ENCODE results near the gene DCTN5.
"Not testable (repeated sequence)": the region's sequence is repeated elsewhere in the genome, so short reads cannot be mapped to it uniquely, and the experiment has no call there.

Gene DCTN5

DNA sequence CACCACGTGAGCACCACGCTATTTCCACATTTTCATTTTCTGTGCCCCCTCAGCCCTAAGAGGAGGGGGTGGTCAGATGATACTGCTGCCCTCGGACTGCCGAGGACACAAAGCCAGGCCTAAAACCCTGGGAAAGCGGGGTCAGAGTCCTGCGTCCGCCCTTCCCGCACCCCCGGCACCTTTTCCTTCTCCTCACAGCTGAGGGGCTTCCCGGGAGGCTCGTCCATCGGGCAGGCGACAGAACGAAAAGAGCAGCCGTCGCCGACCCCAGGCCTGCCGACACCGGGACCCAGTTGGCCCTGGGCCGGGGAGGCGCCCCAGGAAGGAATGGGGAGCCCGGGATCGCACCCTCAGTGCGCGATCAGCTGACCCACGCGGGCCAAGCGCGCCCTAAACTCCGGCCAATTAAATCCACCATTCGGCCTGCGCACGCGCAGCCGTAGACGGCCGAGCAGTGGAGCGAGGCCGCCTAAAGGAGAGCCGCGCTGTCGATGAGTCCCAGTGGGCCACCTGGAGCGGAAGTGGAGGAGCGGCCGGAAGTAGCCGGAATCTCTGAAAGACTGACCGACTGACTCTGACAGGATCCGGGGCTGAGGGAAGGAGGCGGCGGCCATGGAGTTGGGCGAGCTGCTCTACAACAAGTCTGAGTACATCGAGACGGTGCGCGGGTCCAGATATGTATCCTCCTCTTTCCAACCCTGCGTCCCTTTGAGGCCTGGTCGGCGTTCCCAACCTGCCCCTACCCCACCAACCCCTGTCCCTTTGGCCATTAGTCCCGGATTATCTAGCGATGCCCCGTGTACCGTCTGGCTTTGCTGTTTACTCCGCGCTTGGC lies at the start of gene DCTN5, which contains the start of gene PALB2:
DCTN5 (plus strand) TSS at position 536 of the 835 bp plus-strand sequence; CDS start at position 613, 77 bp downstream.
PALB2 (minus strand) TSS at position 380 of the 835 bp plus-strand sequence; CDS start at position 227, 153 bp downstream.
- FAIRE-seq, result no peak

DNA sequence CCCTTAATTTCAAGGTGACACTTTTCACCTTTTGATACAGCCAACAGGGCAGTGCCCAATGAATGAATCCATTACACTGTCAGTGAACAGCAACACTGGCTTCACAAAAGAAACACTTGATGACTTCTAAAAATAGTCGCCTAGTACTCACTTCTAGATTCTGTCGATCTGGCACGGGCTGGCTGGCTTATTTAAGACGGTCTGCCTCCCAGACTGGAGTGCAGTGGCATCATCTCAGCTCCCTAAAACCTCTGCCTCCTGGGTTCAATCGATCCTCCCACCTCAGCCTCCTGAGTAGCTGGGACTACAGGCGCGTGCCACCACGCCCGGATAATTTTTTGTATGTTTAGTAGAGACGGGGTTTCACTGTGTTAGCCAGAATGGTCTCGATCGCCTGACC lies 47.1 kb upstream of the DCTN5 start:
- FAIRE-seq, result no peak

DNA sequence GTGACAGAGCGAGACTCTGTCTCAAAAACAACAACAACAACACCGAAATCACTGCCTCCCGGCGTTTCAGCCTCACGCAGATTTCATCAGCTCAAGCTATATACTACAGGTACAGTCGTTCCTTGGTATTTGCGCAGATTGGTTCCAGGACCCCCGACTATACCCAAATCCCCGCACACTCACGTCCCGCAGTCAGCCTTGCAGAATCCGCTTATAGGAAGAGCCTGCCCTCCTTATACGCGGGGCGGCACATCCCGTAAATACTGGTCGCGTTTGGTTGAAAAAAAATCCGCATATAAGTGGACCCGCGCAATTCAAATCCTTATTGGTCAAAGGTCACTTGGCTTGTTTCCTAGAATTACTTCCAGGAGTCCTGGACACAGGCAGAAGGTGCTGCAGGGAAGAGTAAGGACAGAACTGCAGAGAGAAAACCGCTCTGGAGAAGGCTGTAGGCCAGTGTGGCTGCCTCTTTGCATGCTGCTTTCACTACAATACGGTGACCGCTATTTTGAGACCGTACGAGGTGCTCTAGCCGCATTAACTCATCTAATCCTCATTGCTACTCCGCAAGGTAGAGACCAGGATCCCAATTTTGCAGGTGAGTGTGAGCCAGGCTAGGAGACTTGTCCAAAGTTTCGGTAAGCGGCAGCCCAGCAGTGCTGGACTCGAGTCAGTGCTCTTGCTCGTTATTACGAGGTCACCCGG lies 45.9 kb upstream of the DCTN5 start:
- FAIRE-seq, result no peak

DNA sequence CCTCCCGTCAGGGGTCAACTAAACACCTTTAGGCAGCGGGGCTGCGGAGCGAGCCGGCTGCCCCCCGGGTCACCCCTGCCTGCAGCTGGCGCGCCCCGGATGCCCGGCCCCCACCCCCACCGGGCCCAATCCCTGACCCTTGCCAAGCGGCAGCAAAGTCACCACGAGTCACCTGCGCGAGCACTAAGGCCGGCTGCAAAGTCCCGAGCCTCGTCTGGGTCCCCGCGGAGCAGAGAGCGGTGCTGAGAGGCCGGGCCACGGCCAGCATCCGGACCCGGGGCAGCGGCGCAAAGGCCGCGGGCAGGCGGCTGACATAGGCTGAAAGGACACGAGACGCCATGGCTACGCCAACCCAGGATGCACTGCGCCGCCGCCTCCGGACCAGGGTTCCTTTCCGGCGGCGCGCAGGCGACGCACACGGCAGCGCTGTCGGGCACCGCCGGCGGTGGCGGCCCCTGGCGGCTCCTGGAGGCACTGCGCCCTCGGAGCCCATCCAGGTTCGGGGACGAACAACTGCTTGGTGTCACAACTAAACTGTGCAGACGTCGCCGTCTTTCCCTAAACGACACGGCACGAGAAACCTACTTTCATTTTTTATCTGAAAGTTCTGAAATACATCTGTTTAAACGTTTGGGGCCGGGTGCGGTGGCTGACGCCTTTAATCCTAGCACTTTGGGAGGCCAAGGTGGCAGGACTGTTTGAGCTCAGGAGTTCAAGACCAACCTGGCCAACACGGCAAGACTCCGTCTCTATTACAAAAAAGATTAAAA lies 45.1 kb upstream of the DCTN5 start, which contains the start of gene NDUFAB1:
NDUFAB1 (minus strand) TSS at position 366 of the 770 bp plus-strand sequence; CDS start at position 340, 26 bp downstream.
- no peak for FAIRE-seq

DNA sequence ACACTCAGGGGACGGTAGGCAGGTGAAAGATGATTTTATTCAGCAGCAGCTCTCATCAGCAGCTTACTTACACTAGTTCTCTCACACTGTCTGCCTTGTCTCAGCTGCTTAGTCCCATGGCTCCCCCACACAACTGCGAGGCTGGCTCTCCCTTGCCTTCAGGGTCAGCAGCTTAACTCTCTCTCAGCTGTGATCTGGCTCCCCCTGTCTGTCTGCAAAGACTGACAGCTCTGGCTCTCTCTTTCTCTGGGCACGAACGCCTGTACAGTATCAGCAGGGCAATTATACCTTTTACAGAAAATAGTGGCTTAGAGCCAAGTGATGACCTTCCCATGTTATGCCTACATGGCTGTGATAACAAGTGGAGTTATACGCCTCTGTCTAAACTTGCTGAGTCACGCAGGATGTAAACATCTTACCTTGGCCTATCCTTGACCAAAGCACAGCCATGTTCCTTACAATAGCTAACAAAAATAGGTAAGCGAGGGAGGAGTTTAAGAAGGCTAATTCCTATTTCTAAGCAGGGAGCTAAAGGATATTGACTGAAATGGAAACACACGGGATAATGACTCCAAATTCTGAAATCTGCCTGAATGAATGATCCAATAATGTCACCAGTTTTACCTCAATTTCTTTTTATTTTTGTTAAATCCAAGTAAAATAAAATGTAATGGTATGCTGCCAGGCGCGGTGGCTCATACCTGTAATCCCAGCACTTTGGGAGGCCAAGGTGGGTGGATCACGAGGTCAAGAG lies 44.1 kb upstream of the DCTN5 start:
- FAIRE-seq, result no peak

DNA sequence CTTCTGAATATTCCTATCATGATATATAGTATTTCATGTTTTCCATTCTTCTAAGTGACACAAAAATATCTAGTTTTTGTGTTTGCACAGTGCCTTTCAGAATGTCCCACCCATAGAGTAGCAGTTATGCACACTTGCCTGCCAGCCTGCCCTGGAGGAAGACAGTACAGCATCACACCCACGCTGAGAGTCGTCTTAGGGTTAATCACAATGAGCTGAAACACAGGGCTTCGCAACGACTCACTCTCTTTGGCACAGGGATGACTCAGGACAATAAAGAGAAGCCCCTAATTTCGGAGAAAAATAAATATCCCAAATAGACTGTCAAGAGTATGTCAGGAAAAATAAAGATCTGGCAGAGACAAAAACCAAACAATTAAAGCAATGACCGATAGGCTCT lies 33.5 kb upstream of the DCTN5 start:
- no peak for FAIRE-seq

DNA sequence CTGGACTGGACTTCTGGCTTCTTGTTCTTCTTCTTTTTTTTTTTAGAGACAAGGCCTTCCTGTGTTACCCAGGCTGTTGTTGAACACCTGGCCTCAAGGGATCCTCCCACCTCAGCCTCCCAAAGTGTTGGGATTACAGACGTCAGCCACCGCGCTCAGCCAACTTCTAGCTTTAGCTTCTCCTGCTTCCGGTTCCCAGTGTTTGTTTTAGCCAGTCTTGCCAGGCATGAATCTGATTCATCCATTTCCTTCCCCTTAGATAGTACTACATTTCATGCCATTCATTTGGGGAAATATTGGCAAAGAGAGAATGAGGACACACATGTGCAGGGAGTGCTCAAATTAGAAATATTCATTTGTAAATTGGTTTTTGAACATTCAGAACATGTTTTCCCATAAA lies 33.1 kb upstream of the DCTN5 start:
- FAIRE-seq, result no peak

DNA sequence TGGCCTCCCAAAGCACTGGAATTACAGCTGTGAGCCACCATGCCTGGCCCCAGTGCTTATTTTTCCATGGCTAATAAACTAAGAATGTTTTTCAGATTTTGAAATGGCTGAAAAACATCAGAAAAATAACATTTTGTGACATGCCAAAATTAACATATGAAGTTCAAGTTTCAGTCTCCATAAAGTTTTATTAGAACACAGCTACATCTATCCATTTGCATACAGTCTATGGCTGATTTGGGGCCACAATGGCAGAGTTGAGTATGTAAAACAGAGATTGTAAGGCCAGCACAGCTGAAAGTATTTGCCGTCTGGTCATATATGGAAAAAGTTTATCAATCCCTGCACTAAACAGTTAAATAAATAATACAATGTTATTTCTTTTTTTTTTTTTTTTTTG lies 31.3 kb upstream of the DCTN5 start:
- no peak for FAIRE-seq

DNA sequence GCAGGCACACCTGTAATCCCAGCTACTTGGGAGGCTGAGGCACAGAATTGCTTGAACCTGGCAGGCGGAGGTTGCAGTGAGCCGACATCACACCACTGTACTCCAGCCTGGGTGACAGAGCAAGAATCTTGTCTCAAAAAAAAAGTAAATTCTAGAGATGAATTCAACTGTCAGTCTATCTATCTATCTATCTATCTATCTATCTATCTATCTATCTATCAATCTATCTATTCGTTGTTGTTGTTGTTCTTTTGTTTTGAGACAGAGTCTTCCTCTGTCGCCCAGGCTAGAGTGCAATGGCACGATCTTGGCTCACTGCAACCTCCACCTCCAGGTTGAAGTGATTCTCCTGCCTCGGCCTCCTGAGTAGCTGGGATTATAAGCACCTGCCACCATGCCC lies 30.4 kb upstream of the DCTN5 start:
- FAIRE-seq, result not testable (repeated sequence)

DNA sequence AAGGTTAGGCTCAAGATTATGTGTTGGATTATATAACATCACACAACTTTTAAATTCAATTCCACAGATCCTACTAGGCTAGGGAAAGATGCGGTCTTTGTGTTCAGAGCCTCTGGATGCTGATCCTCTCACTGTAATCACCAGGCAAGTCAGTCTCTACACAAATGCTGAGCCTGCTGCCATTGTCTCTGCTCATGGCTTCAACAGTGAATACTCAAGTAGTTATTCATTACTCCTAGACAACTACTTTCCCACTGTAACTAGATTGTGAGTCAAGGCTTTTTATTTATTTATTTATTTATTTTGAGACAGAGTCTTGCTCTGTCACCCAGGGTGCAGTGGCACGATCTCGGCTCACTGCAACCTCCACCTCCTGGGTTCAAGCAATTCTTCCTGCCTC lies 29.3 kb upstream of the DCTN5 start:
- no peak for FAIRE-seq

DNA sequence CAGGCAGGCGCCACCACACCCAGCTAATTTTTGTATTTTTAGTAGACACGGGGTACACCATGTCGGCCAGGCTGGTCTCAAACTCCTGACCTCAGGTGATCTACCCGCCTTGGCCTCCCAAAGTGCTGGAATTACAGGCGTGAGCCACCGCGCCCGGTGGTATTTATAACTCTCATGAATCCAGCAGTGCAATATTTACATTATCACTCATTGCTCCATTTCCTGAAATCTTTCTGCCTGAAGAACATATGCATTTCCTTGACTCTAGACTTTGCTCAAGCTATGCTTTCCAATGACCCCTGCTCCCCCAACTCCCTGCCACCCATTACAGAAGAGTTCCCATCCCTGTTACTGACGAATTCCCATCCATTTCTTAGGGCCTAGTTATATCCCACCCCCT lies 25.5 kb upstream of the DCTN5 start:
- no peak for FAIRE-seq

DNA sequence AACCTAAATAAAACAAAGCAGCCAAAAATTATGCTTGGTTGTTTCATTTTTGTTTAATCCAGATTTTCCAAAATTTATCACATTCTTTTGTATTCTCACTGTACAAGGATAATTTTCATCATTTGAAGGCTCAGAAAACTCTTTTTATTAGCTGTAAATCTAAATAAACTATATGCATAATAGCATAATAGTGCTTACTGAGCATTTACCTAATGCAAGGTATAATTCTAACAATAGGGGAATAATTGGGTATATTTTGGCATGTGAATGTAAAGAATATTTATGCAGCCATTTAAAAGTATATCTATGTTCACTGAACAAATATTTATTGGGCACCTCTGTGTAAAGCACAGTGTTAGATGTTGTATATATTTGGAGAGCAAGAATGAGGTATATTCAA lies 17.2 kb upstream of the DCTN5 start:
- no peak for FAIRE-seq

DNA sequence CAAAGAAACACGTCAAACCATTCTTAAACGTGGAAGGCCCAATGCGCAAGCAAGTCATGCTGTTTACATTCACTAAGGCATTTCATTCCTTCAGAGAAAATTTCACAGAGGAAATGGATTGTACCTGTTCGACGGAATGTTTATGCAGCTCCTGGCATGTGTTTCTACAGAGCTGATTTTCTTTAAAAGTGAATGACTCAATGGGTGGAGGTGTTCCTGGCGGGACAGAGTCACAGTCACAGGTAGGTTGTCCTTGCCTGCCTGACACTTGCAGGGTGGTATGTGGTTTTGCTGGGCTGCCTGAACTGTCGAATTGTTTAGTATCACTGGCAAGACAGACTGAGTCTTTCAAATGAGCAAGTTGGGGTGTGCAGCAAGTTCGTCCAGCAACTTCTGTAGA lies 11.8 kb upstream of the DCTN5 start:
- FAIRE-seq, result no peak

DNA sequence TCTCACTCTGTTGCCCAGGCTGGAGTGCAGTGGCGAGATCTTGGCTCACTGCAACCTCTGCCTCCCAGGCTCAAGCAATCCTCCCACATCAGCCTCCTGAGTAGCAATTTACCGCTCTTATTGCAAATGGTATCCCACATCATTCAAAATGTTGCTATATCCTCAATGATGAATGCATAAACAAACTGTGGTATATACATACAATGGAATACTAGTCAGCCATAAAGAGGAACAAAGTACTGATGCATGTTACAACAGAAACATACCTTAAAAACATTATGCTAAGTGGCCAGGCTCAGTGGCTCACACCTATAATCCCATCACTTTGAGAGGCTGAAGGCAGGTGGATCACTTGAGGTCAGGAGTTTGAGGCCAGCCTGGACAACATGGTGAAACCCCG lies 9.4 kb upstream of the DCTN5 start:
- not testable (repeated sequence) for FAIRE-seq

DNA sequence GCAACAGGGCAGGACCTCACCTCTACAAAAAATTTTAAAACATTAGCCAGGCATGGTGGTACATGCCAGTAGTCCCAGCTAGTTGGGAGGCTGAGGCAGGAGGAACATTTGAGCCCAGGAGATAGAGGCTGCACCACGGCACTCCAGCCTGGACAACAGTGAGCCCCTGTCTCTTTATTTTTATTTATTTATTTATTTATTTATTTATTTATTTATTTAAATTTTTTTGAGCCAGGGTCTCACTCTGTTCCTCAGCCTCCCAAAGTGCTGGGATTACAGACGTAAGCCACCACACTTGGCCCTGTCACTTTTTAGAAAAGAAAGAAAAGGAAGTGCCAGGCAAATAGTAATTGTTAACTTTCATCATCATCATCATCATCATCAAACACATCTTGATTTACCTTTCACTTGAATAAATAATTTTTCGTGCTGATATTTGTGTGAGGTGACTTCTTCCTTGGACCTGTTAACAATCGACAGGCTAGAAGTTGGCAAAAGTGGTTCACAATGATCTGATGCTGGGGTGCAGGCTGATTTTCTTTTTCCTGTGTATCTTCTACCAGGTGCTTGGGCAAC lies 6.7 kb upstream of the DCTN5 start:
- FAIRE-seq, result no peak

DNA sequence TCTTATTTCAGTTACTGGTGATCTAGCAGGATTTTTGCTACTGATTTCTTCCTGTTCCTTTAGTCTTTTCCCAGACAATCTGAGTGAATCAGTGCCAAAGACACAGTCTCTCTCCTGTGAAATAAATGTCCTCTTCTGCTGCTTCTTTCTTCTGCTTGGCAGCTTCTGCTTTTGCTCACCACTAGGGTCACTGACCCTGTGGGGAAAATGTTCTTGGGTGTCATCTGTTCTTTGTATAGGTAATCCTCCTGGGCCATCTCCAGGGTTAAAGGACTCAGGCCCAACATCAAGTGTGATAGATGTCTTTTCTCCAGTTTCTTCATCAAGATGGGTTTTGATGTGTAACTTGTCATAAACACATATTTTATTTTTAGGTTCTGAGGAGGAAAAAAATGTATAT lies 5.3 kb upstream of the DCTN5 start:
- no peak for FAIRE-seq

DNA sequence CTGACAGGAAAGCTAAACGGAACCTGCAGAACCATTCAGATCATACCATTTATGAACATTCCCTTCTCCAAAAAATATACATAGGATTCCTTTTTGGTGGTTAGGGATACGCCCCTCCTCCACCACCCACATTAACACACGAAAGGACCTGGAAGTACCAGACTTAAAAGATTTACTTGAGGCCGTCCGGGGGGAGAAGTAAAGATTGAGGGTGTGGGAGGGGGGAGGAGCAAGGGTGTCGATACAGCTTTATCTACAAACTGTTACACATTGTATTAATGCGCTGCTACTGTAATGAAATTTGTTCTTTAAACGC lies 693 bp upstream of the DCTN5 start:
- no peak for FAIRE-seq

DNA sequence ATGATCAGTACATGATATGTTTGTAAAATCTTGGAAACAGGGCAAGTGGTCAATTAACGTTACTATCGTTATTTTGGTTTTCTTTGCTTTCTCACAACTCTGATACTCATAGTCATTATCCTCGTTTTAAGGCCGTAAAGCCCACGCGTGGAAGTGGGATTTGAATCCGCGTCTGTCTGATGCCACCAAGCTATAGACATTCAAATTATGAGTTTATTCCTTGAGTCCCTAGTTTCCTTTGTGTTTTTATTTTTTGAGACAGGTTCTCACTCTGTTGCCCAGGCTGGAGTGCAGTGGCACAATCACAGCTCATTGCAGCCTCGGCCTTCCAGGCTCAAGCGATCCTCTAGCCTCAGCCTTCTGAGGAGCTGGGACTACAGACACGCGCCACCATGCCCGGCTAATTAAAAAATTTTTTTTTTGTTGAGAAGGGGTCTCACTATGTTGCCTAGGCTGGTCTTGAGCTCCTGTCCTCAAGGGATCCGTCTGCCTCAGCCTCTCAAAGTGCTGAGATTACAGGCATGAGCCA lies 1.0 kb downstream of the DCTN5 start:
- FAIRE-seq, result no peak

DNA sequence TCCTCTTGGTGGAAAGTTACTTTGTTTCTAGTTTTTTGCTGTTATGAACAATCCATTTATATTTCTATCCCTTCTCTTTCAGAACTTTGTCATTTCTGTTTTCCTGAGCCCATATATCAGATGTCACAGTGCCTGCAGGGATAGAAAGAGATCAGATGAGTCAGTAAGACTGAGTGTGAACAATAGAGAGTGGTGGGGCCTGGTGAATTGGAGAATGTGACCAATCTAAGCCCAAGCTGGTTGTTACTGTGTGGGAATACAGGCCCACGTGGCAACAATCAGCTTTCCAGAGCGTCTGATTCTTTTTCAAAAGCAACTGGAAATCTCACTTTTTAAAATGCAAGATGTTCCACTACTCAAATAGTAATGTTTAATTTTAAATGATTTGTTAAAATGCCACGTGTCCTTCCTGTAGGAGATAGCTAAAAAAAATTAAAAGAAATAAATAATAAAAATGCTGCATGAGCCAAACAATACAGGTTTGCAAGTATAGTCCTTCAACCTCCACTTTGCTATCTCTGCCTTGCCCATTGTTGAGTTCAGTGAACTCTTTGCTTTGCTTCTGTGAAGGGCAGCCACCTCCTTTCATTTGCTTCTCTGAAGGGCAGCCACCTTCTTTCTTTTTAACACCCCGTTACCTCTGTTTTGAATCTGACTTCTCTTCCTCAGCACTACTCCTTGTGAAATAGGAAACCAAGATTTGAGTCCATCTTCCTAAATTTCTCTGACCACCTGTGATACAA lies 9.6 kb downstream of the DCTN5 start:
- FAIRE-seq, result no peak

DNA sequence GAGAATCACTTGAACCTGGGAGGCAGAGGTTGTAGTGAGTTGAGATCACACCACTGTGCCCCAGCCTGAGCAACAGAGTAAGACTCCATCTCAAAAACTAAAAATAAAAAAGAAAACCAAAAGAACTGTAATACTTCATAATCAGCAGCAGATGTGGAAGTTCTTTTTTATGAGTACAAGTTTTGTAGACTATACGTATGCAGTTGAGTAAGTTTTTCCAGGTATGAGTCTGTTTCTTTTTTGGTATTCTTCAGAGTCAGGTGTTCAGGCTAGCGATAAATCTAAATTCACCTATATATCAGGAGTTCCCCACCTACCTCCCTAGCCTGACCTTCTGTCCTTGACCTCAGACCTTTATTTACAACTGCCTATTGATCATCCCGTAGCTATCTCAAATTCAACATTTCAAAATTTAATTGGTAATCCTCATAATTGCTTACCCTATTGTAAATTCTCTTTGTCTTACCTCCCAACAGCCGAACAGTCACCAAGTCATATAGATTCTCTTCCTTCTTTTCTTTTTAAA lies 10.7 kb downstream of the DCTN5 start:
- FAIRE-seq, result no peak

DNA sequence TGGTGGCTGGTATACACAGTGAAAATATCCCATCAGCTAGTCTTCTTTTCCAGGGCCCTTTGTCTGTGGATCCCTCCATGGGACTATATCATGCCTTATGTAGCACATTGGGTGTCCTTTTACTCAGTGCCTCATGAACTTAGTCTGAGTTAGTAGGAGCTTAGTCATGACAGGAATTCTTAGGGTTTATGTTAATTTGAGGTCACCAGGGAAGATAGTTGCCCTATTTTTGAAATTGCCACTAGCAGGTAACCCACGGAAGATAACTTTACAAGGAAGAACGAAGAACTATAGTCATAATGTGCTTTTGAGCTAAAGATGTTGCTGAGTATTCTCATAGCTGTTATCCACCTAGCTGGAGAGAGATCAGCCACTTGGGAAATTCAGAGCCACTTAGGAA lies 22.7 kb downstream of the DCTN5 start:
- no peak for FAIRE-seq

Measured in A204.1 (cell line).